ENCODE measurements around the gene GCH1. TPM values are rescaled to one million over a fixed set of nuclear protein-coding genes. Genes with fewer than 3 reads are reported as not detected.
"Not testable (repeated sequence)": the region's sequence is repeated elsewhere in the genome, so short reads cannot be mapped to it uniquely, and the experiment has no call there.

The GCH1 gene
- total RNA-seq, 1 donor from 2014 or later = 3.6 TPM

DNA sequence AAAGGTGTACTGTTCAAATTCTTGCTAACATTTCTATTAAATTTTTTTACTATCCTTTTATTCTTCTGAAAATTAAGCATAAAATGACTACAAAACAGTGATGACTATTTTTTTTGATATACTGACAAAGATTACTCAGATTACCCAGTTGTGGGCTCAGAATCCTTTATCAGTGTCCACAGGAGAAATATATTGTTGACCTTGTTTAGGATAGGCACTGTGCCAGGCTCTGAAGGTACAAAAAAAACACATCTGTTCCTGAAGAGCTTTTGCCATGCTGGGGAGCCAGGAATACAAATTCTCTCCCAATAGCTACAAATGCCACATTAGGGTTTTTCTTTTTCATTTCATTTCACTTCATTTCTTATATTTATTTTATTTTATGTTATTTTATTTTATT is 26.9 kb upstream of the GCH1 start:
- FAIRE-seq (no peak), DNase-seq (ENCODE audit: low read depth) (no peak)
- Histone ChIP-seq H3K4me3 (ENCODE audit: insufficient read depth, low read depth, low read length) (no peak overlapping the region), H3K4me1 (ENCODE audit: insufficient read depth, low read length) (no peaks in the 10 kb centered on the region), H3K79me2 (ENCODE audit: insufficient read depth, low read length) (no peaks in the 10 kb centered on the region), H3K36me3 (ENCODE audit: insufficient read depth, low read length) (no peaks in the 10 kb centered on the region), H3K27me3 (ENCODE audit: insufficient read depth, low read length) (no peaks in the 10 kb centered on the region), H4K20me1 (ENCODE audit: insufficient read depth, low read length) (no peaks in the 10 kb centered on the region), H2AFZ (ENCODE audit: low read depth, low read length) (no peak overlapping the region), H3K9me3 (ENCODE audit: insufficient read depth, low read depth, low read length) (no peaks in the 10 kb centered on the region), H3K4me2 (ENCODE audit: low read length) (no peak overlapping the region), H3K9ac (ENCODE audit: low read length) (no peak overlapping the region), H3K27ac (ENCODE audit: low read depth, low read length) (no peak overlapping the region)
- peaks cover 1% of the 10 kb centered on the region for H3K36me3 Mint-ChIP-seq (ENCODE audit: low read depth, unreplicated experiment)
- H3K9me3 Mint-ChIP-seq (ENCODE audit: unreplicated experiment) = no peaks in the 10 kb centered on the region
- no peak for TF ChIP-seq EZH2 (IDR thresholded peaks at IDR 0.05; ENCODE audit: insufficient read depth, low read length)
- TF ChIP-seq, protein P1, sequence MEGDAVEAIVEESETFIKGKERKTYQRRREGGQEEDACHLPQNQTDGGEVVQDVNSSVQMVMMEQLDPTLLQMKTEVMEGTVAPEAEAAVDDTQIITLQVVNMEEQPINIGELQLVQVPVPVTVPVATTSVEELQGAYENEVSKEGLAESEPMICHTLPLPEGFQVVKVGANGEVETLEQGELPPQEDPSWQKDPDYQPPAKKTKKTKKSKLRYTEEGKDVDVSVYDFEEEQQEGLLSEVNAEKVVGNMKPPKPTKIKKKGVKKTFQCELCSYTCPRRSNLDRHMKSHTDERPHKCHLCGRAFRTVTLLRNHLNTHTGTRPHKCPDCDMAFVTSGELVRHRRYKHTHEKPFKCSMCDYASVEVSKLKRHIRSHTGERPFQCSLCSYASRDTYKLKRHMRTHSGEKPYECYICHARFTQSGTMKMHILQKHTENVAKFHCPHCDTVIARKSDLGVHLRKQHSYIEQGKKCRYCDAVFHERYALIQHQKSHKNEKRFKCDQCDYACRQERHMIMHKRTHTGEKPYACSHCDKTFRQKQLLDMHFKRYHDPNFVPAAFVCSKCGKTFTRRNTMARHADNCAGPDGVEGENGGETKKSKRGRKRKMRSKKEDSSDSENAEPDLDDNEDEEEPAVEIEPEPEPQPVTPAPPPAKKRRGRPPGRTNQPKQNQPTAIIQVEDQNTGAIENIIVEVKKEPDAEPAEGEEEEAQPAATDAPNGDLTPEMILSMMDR (IDR thresholded peaks at IDR 0.05; ENCODE audit: insufficient read depth, low read depth, low read length) = no peak
- H3K27me3 Mint-ChIP-seq (ENCODE audit: low read depth, unreplicated experiment) = peaks cover 2% of the 10 kb centered on the region
- H3K4me3 Mint-ChIP-seq (ENCODE audit: unreplicated experiment) = no peak overlapping the region
- H3K27ac Mint-ChIP-seq (ENCODE audit: unreplicated experiment) = no peak overlapping the region
- H3K4me1 Mint-ChIP-seq (ENCODE audit: low read depth, unreplicated experiment) = no peaks in the 10 kb centered on the region

DNA sequence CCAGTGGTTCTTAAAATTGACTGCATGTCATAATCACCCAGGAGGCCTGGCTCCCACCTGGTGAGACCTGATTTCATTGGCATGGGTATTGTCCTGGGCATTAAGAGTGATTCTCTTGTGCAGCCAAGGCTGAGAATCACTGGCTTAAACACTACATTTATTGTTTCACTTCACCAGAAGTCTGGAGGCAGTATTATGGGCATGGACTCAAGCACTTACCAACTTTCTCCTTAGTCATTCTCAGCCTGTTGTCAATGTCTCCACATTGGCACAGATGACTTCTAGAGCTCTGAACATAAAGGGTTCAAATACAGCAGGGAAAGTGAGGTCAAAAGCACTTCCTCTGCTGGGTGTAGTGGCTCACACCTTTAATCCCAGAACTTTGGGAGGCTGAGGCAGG is 25.6 kb upstream of the GCH1 start:
- Histone ChIP-seq H2AFZ (ENCODE audit: low read depth, low read length) (no peak overlapping the region), H3K4me1 (ENCODE audit: insufficient read depth, low read length) (no peaks in the 10 kb centered on the region), H3K4me2 (ENCODE audit: low read length) (no peak overlapping the region), H3K79me2 (ENCODE audit: insufficient read depth, low read length) (no peaks in the 10 kb centered on the region), H3K36me3 (ENCODE audit: insufficient read depth, low read length) (no peaks in the 10 kb centered on the region), H3K9me3 (ENCODE audit: insufficient read depth, low read depth, low read length) (no peaks in the 10 kb centered on the region), H3K9ac (ENCODE audit: low read length) (no peak overlapping the region), H3K4me3 (ENCODE audit: insufficient read depth, low read depth, low read length) (no peak overlapping the region), H4K20me1 (ENCODE audit: insufficient read depth, low read length) (no peaks in the 10 kb centered on the region), H3K27ac (ENCODE audit: low read depth, low read length) (no peak overlapping the region), H3K27me3 (ENCODE audit: insufficient read depth, low read length) (no peaks in the 10 kb centered on the region)
- Mint-ChIP-seq H3K36me3 (ENCODE audit: low read depth, unreplicated experiment) (peaks cover 1% of the 10 kb centered on the region), H3K9me3 (ENCODE audit: unreplicated experiment) (no peaks in the 10 kb centered on the region), H3K27me3 (ENCODE audit: low read depth, unreplicated experiment) (peaks cover 2% of the 10 kb centered on the region), H3K4me1 (ENCODE audit: low read depth, unreplicated experiment) (no peaks in the 10 kb centered on the region), H3K4me3 (ENCODE audit: unreplicated experiment) (no peak overlapping the region), H3K27ac (ENCODE audit: unreplicated experiment) (no peak overlapping the region)
- FAIRE-seq (no peak), DNase-seq (ENCODE audit: low read depth) (no peak)
- no peak for TF ChIP-seq EZH2 (IDR thresholded peaks at IDR 0.05; ENCODE audit: insufficient read depth, low read length)
- TF ChIP-seq, protein P1 (IDR thresholded peaks at IDR 0.05; ENCODE audit: insufficient read depth, low read depth, low read length) = no peak

DNA sequence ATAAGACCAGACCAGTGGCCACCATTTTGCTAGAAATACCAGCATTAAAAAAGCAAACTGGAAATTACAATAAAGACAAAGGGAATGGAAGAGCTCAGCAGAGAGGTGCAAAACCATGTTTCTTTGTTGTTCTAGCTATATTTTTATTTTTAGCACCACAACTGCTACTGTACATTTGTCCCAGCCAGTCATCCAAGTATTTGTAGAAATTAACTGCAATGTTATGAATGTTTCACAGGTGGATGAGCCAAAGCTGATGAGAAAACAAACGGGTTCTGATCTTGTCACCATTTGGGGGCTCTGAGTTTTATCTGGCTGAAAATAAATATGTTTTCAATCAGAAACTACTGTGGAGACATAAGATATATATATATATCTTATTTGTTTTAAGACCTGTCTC is 24.9 kb upstream of the GCH1 start:
- H3K4me3 Mint-ChIP-seq (ENCODE audit: unreplicated experiment) = no peak overlapping the region
- no peaks in the 10 kb centered on the region for H3K27me3 ChIP-seq (ENCODE audit: insufficient read depth, low read length)
- no peaks in the 10 kb centered on the region for H3K9me3 ChIP-seq (ENCODE audit: insufficient read depth, low read depth, low read length)
- FAIRE-seq (no peak), DNase-seq (ENCODE audit: low read depth) (no peak)
- H3K27me3 Mint-ChIP-seq (ENCODE audit: low read depth, unreplicated experiment) = peaks cover 2% of the 10 kb centered on the region
- H3K36me3 ChIP-seq (ENCODE audit: insufficient read depth, low read length) = no peaks in the 10 kb centered on the region
- no peak overlapping the region for H3K4me3 ChIP-seq (ENCODE audit: insufficient read depth, low read depth, low read length)
- no peak overlapping the region for H3K27ac ChIP-seq (ENCODE audit: low read depth, low read length)
- no peak overlapping the region for H2AFZ ChIP-seq (ENCODE audit: low read depth, low read length)
- no peak overlapping the region for H3K4me2 ChIP-seq (ENCODE audit: low read length)
- H3K27ac Mint-ChIP-seq (ENCODE audit: unreplicated experiment) = no peak overlapping the region
- no peaks in the 10 kb centered on the region for H3K4me1 ChIP-seq (ENCODE audit: insufficient read depth, low read length)
- no peaks in the 10 kb centered on the region for H3K9me3 Mint-ChIP-seq (ENCODE audit: unreplicated experiment)
- H3K36me3 Mint-ChIP-seq (ENCODE audit: low read depth, unreplicated experiment) = peaks cover 1% of the 10 kb centered on the region
- H3K4me1 Mint-ChIP-seq (ENCODE audit: low read depth, unreplicated experiment) = no peaks in the 10 kb centered on the region
- H3K9ac ChIP-seq (ENCODE audit: low read length) = no peak overlapping the region
- H4K20me1 ChIP-seq (ENCODE audit: insufficient read depth, low read length) = no peaks in the 10 kb centered on the region
- H3K79me2 ChIP-seq (ENCODE audit: insufficient read depth, low read length) = no peaks in the 10 kb centered on the region
- no peak for TF ChIP-seq EZH2 (IDR thresholded peaks at IDR 0.05; ENCODE audit: insufficient read depth, low read length)
- TF ChIP-seq, protein P1 (IDR thresholded peaks at IDR 0.05; ENCODE audit: insufficient read depth, low read depth, low read length) = no peak

DNA sequence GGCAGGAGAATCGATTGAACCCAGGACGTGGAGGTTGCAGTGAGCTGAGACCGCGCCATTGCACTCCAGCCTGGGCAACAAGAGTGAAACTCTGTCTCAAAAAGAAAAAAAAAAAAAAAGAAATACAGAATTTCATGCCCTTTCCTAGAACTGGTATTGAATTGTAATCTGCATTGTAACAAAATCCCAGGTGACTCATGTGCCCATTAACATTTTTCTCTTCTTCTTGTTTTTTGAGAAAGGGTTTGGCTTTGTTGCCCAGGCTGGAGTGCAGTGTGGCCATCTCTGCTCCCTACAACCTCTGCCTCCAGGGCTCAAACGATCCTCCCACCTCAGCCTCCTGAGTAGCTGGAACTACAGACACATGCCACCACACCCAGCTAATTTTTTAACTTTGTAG is 23.9 kb upstream of the GCH1 start:
- not testable (repeated sequence) for H3K9me3 Mint-ChIP-seq (ENCODE audit: unreplicated experiment); H3K79me2 ChIP-seq (ENCODE audit: insufficient read depth, low read length); H3K36me3 ChIP-seq (ENCODE audit: insufficient read depth, low read length); H3K4me3 Mint-ChIP-seq (ENCODE audit: unreplicated experiment); H3K9ac ChIP-seq (ENCODE audit: low read length); H3K4me1 ChIP-seq (ENCODE audit: insufficient read depth, low read length); H3K27me3 Mint-ChIP-seq (ENCODE audit: low read depth, unreplicated experiment); H3K4me3 ChIP-seq (ENCODE audit: insufficient read depth, low read depth, low read length); H3K27ac ChIP-seq (ENCODE audit: low read depth, low read length); FAIRE-seq; H3K4me2 ChIP-seq (ENCODE audit: low read length); H4K20me1 ChIP-seq (ENCODE audit: insufficient read depth, low read length); H3K27me3 ChIP-seq (ENCODE audit: insufficient read depth, low read length); H3K4me1 Mint-ChIP-seq (ENCODE audit: low read depth, unreplicated experiment); H2AFZ ChIP-seq (ENCODE audit: low read depth, low read length); DNase-seq (ENCODE audit: low read depth); H3K27ac Mint-ChIP-seq (ENCODE audit: unreplicated experiment); H3K36me3 Mint-ChIP-seq (ENCODE audit: low read depth, unreplicated experiment); H3K9me3 ChIP-seq (ENCODE audit: insufficient read depth, low read depth, low read length)
